Tibial nerve (tissue), 3 donors: ENCODE data around the gene SPATA7.

Experiments
- CTCF ChIP-seq, 5 experiments: fragments of 200-600 bp in 3 of 5; fragments of 450-650 bp in 2 of 5; sonication (generic) in 3 of 5; IDR thresholded peaks; one replicate each; pipeline ENCODE4 v1.5.1; 2016 to 2019; ENCODE audit warnings: antibody characterized with exemption in 5 of 5, mild to moderate bottlenecking in 3 of 5, moderate library complexity in 2 of 5
- POLR2A ChIP-seq, 2 donors: fragments of 450-650 bp; IDR thresholded peaks; one replicate each; pipeline ENCODE4 v1.6.1; 2017; ENCODE audit warnings: antibody characterized with exemption in 2 of 2, mild to moderate bottlenecking in 2 of 2, moderate library complexity in 2 of 2

DNA sequence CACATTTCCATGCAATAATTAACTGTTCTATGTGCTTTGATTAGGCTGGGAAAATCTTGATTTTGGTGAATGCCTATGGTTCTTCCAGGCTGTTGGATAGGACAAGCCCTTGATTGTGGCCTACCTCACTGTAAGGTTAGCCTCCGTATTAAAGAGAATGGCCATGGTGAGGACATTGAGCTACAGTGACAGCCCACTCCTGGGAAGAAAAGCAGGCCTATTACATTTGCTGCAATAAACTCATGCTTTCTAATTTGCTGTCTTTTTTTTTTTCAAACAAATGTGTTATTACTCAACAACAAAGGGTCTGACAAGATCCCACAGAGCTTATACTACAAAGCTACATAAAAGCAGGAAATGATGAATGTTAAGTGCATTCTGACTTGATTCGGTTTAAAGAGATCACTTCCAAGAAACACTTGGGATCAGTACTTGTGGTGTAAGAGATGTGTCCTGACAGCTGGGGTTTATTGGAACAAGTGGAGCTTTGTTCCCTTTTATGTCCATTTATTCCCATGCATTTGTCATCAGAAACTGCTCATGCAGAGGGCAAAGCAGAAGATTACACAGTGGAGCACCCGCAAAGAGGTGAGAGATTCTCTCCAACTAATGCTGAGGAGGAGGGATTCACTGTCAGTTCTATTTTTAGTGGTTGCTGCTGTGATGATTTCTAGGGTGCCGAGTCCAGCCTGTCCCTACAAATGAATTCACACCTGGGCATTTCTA, 33.3 kb upstream of the SPATA7 start:
- TF ChIP-seq CTCF (IDR thresholded peaks at IDR 0.05) (no peak), POLR2A (IDR thresholded peaks at IDR 0.05) (no peak)
